Activated CD4-positive, alpha-beta T cell treated with anti-CD3 and anti-CD28 coated beads for 4 hours (primary cell): Measurements from ENCODE around the gene SMG5.
"Not testable (repeated sequence)": the region's sequence is repeated elsewhere in the genome, so short reads cannot be mapped to it uniquely, and the experiment has no call there.

Experiments
- DNase-seq, 2 donors: peaks; one replicate each; pipeline ENCODE4 v3.0.0-alpha.2; 2020

SMG5 gene

GRCh38 chr1:156282479-156283222, at the start of gene SMG5:
TSS of gene SMG5 (minus strand) at chr1:156282825. CDS start at chr1:156282680, 145 bp downstream.
- DNase-seq, result peak; percentile 95

GRCh38 chr1:156323179-156323578, 40.6 kb upstream of the SMG5 start:
- not testable (repeated sequence) for DNase-seq

GRCh38 chr1:156320560-156320959, 37.9 kb upstream of the SMG5 start:
- DNase-seq, result no peak

GRCh38 chr1:156319664-156320063, 37.0 kb upstream of the SMG5 start:
- peak in 1 of 2 donors; percentile 24 for DNase-seq

- no peak for DNase-seq
Observed at GRCh38 chr1:156316909-156317308, 34.3 kb upstream of the SMG5 start.

- no peak for DNase-seq
Observed at GRCh38 chr1:156310962-156311361, 28.3 kb upstream of the SMG5 start.

GRCh38 chr1:156308078-156308477, 25.5 kb upstream of the SMG5 start:
- no peak for DNase-seq

- no peak for DNase-seq
Observed at GRCh38 chr1:156305215-156305614, 22.6 kb upstream of the SMG5 start.

GRCh38 chr1:156303241-156303640, 20.6 kb upstream of the SMG5 start:
- DNase-seq, result no peak

- DNase-seq, result no peak
Observed at GRCh38 chr1:156298852-156299357, 16.3 kb upstream of the SMG5 start, which contains the start of gene VHLL. TSS of gene VHLL (minus strand) at chr1:156299307. CDS start at chr1:156299189, 118 bp downstream.

- DNase-seq, result peak; percentile 37 to 43
Observed at GRCh38 chr1:156295391-156295947, 12.8 kb upstream of the SMG5 start, which contains the start of gene GLMP. TSS of gene GLMP (minus strand) at chr1:156295679. CDS start at chr1:156295645, 34 bp downstream.

- no peak for DNase-seq
Observed at GRCh38 chr1:156293895-156294294, 11.3 kb upstream of the SMG5 start.

GRCh38 chr1:156293098-156293434, 10.4 kb upstream of the SMG5 start:
- no peak for DNase-seq

- DNase-seq, result no peak
Observed at GRCh38 chr1:156291226-156292061, 8.8 kb upstream of the SMG5 start.

- no peak for DNase-seq
Observed at GRCh38 chr1:156289857-156290256, 7.2 kb upstream of the SMG5 start.

GRCh38 chr1:156286061-156286460, 3.4 kb upstream of the SMG5 start:
- no peak for DNase-seq

- no peak for DNase-seq
Observed at GRCh38 chr1:156285437-156285836, 2.8 kb upstream of the SMG5 start.

- no peak for DNase-seq
Observed at GRCh38 chr1:156284757-156285156, 2.1 kb upstream of the SMG5 start.

- DNase-seq, result no peak
Observed at GRCh38 chr1:156284112-156284511, 1.5 kb upstream of the SMG5 start, which contains the start of gene TMEM79. TSS of gene TMEM79 (plus strand) at chr1:156284325. CDS start at chr1:156285227, 902 bp downstream.

- DNase-seq, result no peak
Observed at GRCh38 chr1:156283521-156283920, 896 bp upstream of the SMG5 start.

- peak; percentile 18 to 26 for DNase-seq
Observed at GRCh38 chr1:156281693-156282478, 739 bp downstream of the SMG5 start.

GRCh38 chr1:156281281-156281680, 1.3 kb downstream of the SMG5 start:
- DNase-seq, result peak; percentile 15 to 30
